ENCODE results near the gene C5AR2.

The C5AR2 gene

GRCh38 chr19:47373246-47374240 is 41.6 kb downstream of the C5AR2 start:
- no peak for TF ChIP-seq CTCF (IDR thresholded peaks at IDR 0.05)

- no peak for TF ChIP-seq CTCF (IDR thresholded peaks at IDR 0.05)
Measured at GRCh38 chr19:47374876-47375693, 43.1 kb downstream of the C5AR2 start.

GRCh38 chr19:47375694-47376588 is 44.0 kb downstream of the C5AR2 start:
- no peak for TF ChIP-seq CTCF (IDR thresholded peaks at IDR 0.05)

GRCh38 chr19:47376589-47377144 is 44.7 kb downstream of the C5AR2 start:
- TF ChIP-seq CTCF (IDR thresholded peaks at IDR 0.05): no peak

- TF ChIP-seq CTCF (IDR thresholded peaks at IDR 0.05): no peak
Measured at GRCh38 chr19:47377208-47377701, 45.3 kb downstream of the C5AR2 start.

GRCh38 chr19:47377801-47378200 is 45.8 kb downstream of the C5AR2 start:
- no peak for TF ChIP-seq CTCF (IDR thresholded peaks at IDR 0.05)

All from LNCAP (cell line).